ENCODE measurements around the gene LUC7L. TPM values are rescaled to one million over a fixed set of nuclear protein-coding genes. Genes with fewer than 3 reads are reported as not detected.
A peak's percentile ranks its signal among the peaks of the same experiment; 100 is the strongest.

Gene LUC7L, protein sequence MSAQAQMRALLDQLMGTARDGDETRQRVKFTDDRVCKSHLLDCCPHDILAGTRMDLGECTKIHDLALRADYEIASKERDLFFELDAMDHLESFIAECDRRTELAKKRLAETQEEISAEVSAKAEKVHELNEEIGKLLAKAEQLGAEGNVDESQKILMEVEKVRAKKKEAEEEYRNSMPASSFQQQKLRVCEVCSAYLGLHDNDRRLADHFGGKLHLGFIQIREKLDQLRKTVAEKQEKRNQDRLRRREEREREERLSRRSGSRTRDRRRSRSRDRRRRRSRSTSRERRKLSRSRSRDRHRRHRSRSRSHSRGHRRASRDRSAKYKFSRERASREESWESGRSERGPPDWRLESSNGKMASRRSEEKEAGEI
- polyA plus RNA-seq (2012; ENCODE audit: insufficient read length, low read depth): 78.5 TPM

- TF ChIP-seq SIN3A (IDR thresholded peaks at IDR 0.05; ENCODE audit: borderline replicate concordance, insufficient read depth, low read length): peak; percentile 85; the same call in 1 of the 2 replicates
- peak; percentile 99 for TF ChIP-seq POLR2AphosphoS5 (IDR thresholded peaks at IDR 0.05; ENCODE audit: low read depth, low read length)
- TF ChIP-seq FOXP2 (optimal IDR thresholded peaks at IDR 0.05; ENCODE audit: borderline replicate concordance, extremely low read depth, extremely low read length, insufficient read depth): peak; percentile 68
- TF ChIP-seq, protein P1, sequence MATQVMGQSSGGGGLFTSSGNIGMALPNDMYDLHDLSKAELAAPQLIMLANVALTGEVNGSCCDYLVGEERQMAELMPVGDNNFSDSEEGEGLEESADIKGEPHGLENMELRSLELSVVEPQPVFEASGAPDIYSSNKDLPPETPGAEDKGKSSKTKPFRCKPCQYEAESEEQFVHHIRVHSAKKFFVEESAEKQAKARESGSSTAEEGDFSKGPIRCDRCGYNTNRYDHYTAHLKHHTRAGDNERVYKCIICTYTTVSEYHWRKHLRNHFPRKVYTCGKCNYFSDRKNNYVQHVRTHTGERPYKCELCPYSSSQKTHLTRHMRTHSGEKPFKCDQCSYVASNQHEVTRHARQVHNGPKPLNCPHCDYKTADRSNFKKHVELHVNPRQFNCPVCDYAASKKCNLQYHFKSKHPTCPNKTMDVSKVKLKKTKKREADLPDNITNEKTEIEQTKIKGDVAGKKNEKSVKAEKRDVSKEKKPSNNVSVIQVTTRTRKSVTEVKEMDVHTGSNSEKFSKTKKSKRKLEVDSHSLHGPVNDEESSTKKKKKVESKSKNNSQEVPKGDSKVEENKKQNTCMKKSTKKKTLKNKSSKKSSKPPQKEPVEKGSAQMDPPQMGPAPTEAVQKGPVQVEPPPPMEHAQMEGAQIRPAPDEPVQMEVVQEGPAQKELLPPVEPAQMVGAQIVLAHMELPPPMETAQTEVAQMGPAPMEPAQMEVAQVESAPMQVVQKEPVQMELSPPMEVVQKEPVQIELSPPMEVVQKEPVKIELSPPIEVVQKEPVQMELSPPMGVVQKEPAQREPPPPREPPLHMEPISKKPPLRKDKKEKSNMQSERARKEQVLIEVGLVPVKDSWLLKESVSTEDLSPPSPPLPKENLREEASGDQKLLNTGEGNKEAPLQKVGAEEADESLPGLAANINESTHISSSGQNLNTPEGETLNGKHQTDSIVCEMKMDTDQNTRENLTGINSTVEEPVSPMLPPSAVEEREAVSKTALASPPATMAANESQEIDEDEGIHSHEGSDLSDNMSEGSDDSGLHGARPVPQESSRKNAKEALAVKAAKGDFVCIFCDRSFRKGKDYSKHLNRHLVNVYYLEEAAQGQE (IDR thresholded peaks at IDR 0.05; ENCODE audit: insufficient read depth in 1 of 2, low read depth in 2 of 2, low read length in 2 of 2): peak; percentile 47 to 66; a peak in 3 of 4 replicates
- no peak; the same call in 1 of the 2 replicates for TF ChIP-seq TAF1 (IDR thresholded peaks at IDR 0.05; ENCODE audit: borderline replicate concordance, insufficient read depth, low read length)
Observed at GRCh38 chr16:228852-229730, at the start of gene LUC7L. Gene LUC7L, minus strand, starts transcription at chr16:229449. Its CDS starts 110 bp downstream, at chr16:229339.

DNA sequence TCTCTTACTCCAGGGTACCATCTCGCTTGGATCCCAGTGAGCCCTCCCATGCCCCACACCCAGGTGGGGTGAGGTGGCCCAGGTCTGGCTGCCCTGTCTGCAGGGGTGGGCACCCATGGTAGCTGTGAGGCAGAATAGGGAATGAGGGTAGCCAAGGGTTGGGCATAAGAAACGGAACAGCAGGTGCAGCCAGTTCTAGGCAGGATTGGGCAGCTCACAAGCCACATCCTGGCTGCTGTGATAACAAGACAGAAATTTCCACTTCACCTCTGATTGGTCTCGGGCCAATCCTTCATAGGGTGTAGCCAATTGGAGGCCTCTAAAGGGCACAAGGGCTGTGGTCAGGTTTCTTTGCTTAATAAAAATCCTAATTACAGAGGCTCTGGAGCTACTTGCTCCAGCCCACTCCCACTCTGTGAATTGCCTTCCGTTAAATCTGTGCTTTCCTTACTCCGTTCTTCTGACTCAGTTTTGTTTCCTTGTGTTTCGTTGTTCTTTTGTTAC is 49.7 kb upstream of the LUC7L start:
- no peak for TF ChIP-seq FOXP2 (optimal IDR thresholded peaks at IDR 0.05; ENCODE audit: borderline replicate concordance, extremely low read depth, extremely low read length, insufficient read depth)
- TF ChIP-seq POLR2AphosphoS5 (IDR thresholded peaks at IDR 0.05; ENCODE audit: low read depth, low read length): no peak
- TF ChIP-seq SIN3A (IDR thresholded peaks at IDR 0.05; ENCODE audit: borderline replicate concordance, insufficient read depth, low read length): no peak
- no peak for TF ChIP-seq TAF1 (IDR thresholded peaks at IDR 0.05; ENCODE audit: borderline replicate concordance, insufficient read depth, low read length)
- TF ChIP-seq, protein P1 (IDR thresholded peaks at IDR 0.05; ENCODE audit: insufficient read depth in 1 of 2, low read depth in 2 of 2, low read length in 2 of 2): no peak

GRCh38 chr16:276426-277077 is 47.3 kb upstream of the LUC7L start:
- TF ChIP-seq, protein P1 (IDR thresholded peaks at IDR 0.05; ENCODE audit: insufficient read depth in 1 of 2, low read depth in 2 of 2, low read length in 2 of 2): no peak
- no peak for TF ChIP-seq POLR2AphosphoS5 (IDR thresholded peaks at IDR 0.05; ENCODE audit: low read depth, low read length)
- TF ChIP-seq TAF1 (IDR thresholded peaks at IDR 0.05; ENCODE audit: borderline replicate concordance, insufficient read depth, low read length): no peak
- TF ChIP-seq FOXP2 (optimal IDR thresholded peaks at IDR 0.05; ENCODE audit: borderline replicate concordance, extremely low read depth, extremely low read length, insufficient read depth): no peak
- no peak for TF ChIP-seq SIN3A (IDR thresholded peaks at IDR 0.05; ENCODE audit: borderline replicate concordance, insufficient read depth, low read length)

GRCh38 chr16:275786-276232 is 46.6 kb upstream of the LUC7L start, which contains the start of gene RGS11:
Gene RGS11, minus strand, starts transcription at chr16:275944. Its CDS starts 33 bp downstream, at chr16:275911.
- TF ChIP-seq SIN3A (IDR thresholded peaks at IDR 0.05; ENCODE audit: borderline replicate concordance, insufficient read depth, low read length) (no peak), TAF1 (IDR thresholded peaks at IDR 0.05; ENCODE audit: borderline replicate concordance, insufficient read depth, low read length) (no peak), POLR2AphosphoS5 (IDR thresholded peaks at IDR 0.05; ENCODE audit: low read depth, low read length) (no peak), FOXP2 (optimal IDR thresholded peaks at IDR 0.05; ENCODE audit: borderline replicate concordance, extremely low read depth, extremely low read length, insufficient read depth) (no peak)
- TF ChIP-seq, protein P1 (IDR thresholded peaks at IDR 0.05; ENCODE audit: insufficient read depth in 1 of 2, low read depth in 2 of 2, low read length in 2 of 2): no peak
